Measurements from ENCODE around the gene GBA3. TPM values are rescaled to one million over a fixed set of nuclear protein-coding genes. Genes with fewer than 3 reads are reported as not detected.

Gene GBA3
- not detected in 2 replicates for total RNA-seq

DNA sequence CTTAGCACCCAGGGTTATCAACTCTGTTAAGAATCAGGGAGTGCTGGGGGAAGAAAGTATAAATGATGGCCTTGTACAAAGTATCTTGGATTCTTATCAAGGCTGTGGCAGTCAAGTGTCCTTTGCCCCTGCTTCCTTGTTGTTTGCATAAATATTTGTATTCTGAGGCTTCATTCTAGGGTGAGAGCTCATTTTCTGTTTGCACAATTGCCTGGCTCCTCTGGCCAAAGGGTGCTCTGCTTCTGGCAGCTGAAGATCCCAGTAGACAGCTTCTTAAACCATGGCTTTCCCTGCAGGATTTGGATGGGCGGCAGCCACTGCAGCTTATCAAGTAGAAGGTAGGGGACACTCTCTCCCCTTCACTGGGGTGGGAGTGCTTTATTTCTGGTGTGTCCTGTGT lies at the start of gene GBA3:
TSS of gene GBA3 (plus strand) at position 202 of the 400 bp plus-strand sequence.

Other genes starting within 250 kb of the GBA3 start
- 19.1 and 26.6 TPM in 2 replicates for gene ADGRA3, start 176.9 kb upstream of the GBA3 start, total RNA-seq